ENCODE measurements around the gene PLXNB2. TPM values are rescaled to one million over a fixed set of nuclear protein-coding genes. Genes with fewer than 3 reads are reported as not detected.
A peak's percentile ranks its signal among the peaks of the same experiment; 100 is the strongest.

PLXNB2 gene
- total RNA-seq, 1 donor from 2014 or later, result 362 TPM

DNA sequence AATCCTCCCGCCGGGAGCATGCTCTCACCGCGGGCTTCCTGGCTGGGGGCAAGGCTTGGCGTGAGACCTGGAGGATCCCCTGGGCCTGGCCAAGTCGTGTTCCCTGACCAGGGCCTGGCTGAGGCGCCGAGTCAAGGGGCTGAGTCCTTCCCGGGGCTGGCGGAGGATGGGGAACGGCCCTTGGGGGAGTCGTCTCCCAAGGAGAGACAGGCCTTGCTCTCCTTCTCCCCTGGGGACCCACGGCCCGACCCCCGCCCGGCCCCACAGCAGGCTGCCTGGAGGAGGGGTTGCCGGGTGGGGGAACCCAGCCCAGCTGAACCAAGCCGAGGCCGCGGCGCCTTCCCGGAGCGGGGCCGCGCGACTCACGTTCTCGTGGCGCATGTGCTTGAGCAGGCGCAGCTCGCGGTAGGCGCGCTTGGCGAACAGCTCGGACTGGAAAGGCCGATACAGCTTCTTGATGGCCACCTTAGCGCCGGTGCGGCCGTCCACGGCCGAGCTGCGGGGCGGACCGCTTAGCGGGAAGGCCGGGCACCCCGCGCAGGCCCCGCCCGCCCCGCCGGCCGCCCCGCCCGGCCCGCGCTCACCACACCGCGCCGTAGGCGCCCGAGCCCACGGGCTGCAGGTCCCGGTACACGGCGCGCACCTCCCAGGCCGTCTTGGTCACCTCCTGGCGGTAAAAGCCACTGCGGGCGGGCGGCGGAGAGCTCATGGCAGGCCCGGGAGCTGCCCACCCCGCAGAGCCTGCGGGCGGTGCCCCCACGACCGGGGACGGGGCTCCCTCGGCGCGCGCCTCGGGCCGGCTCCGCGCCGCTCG lies 46.4 kb downstream of the PLXNB2 start:
- H3K4me1 Mint-ChIP-seq (ENCODE audit: unreplicated experiment), result peaks cover 19% of the 10 kb centered on the region
- DNase-seq (ENCODE audit: extremely low spot score, unreplicated experiment), result no peak
- peak overlapping the region; percentile 65 for H3K4me3 Mint-ChIP-seq (ENCODE audit: unreplicated experiment)
- H3K9me3 Mint-ChIP-seq (ENCODE audit: unreplicated experiment), result no peaks in the 10 kb centered on the region
- no peaks in the 10 kb centered on the region for H3K27me3 Mint-ChIP-seq (ENCODE audit: unreplicated experiment)
- peak overlapping the region; percentile 56 for H3K27ac Mint-ChIP-seq (ENCODE audit: unreplicated experiment)
- TF ChIP-seq, protein P1, sequence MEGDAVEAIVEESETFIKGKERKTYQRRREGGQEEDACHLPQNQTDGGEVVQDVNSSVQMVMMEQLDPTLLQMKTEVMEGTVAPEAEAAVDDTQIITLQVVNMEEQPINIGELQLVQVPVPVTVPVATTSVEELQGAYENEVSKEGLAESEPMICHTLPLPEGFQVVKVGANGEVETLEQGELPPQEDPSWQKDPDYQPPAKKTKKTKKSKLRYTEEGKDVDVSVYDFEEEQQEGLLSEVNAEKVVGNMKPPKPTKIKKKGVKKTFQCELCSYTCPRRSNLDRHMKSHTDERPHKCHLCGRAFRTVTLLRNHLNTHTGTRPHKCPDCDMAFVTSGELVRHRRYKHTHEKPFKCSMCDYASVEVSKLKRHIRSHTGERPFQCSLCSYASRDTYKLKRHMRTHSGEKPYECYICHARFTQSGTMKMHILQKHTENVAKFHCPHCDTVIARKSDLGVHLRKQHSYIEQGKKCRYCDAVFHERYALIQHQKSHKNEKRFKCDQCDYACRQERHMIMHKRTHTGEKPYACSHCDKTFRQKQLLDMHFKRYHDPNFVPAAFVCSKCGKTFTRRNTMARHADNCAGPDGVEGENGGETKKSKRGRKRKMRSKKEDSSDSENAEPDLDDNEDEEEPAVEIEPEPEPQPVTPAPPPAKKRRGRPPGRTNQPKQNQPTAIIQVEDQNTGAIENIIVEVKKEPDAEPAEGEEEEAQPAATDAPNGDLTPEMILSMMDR (IDR thresholded peaks at IDR 0.05), result no peak
- H3K36me3 Mint-ChIP-seq (ENCODE audit: unreplicated experiment), result no peaks in the 10 kb centered on the region

DNA sequence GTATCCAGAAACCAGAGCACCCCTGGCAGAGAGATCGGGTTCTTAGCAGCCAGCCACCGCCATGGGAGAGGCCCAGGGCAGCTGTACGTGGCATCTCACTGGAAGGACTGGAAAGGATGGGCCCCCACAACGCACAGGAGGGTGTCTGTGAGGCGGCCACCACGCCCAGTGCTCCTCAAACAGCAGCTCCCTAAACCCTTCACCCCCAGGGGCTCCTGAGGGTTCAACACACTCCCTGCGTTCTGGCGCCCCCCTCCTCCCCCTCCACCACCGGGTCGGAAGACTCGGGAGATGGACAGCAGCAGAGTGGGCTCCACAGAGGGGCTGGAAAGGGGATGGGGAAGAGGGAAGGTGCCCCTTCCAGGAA lies 47.0 kb downstream of the PLXNB2 start:
- Mint-ChIP-seq H3K27me3 (ENCODE audit: unreplicated experiment) (no peaks in the 10 kb centered on the region), H3K4me1 (ENCODE audit: unreplicated experiment) (peaks cover 19% of the 10 kb centered on the region), H3K27ac (ENCODE audit: unreplicated experiment) (peak overlapping the region; percentile 56), H3K9me3 (ENCODE audit: unreplicated experiment) (no peaks in the 10 kb centered on the region), H3K36me3 (ENCODE audit: unreplicated experiment) (no peaks in the 10 kb centered on the region), H3K4me3 (ENCODE audit: unreplicated experiment) (peak overlapping the region; percentile 65)
- DNase-seq (ENCODE audit: extremely low spot score, unreplicated experiment), result no peak
- TF ChIP-seq, protein P1 (IDR thresholded peaks at IDR 0.05), result no peak

DNA sequence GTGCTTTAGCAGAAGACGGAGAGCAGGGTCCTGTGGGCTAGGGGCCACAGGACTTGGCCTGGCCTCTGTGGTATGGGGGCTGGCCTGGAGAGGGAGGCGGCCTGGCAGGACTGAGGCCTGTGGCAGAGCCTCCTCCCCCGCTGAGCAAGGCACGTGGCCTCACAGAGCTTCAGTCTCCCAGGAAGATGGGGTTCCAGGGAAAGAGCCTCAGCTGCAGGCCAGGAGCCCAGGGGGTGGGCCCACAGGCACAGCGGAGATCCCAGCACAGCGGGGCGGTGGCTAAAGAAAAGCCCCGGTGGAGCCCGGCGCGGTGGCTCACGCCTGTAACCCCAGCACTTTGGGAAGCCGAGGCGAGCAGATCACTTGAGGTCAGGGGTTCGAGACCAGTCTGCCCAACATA lies 48.1 kb downstream of the PLXNB2 start:
- no peaks in the 10 kb centered on the region for H3K36me3 Mint-ChIP-seq (ENCODE audit: unreplicated experiment)
- TF ChIP-seq, protein P1 (IDR thresholded peaks at IDR 0.05), result no peak
- peaks cover 19% of the 10 kb centered on the region for H3K4me1 Mint-ChIP-seq (ENCODE audit: unreplicated experiment)
- no peak for DNase-seq (ENCODE audit: extremely low spot score, unreplicated experiment)
- H3K27ac Mint-ChIP-seq (ENCODE audit: unreplicated experiment), result no peak overlapping the region
- no peaks in the 10 kb centered on the region for H3K9me3 Mint-ChIP-seq (ENCODE audit: unreplicated experiment)
- H3K4me3 Mint-ChIP-seq (ENCODE audit: unreplicated experiment), result peak overlapping the region; percentile 14
- no peaks in the 10 kb centered on the region for H3K27me3 Mint-ChIP-seq (ENCODE audit: unreplicated experiment)

GRCh38 chr22:50258361-50259292 lies 48.8 kb downstream of the PLXNB2 start:
- Mint-ChIP-seq H3K4me1 (ENCODE audit: unreplicated experiment) (peaks cover 19% of the 10 kb centered on the region), H3K27me3 (ENCODE audit: unreplicated experiment) (no peaks in the 10 kb centered on the region), H3K4me3 (ENCODE audit: unreplicated experiment) (no peak overlapping the region), H3K27ac (ENCODE audit: unreplicated experiment) (no peak overlapping the region), H3K9me3 (ENCODE audit: unreplicated experiment) (no peaks in the 10 kb centered on the region), H3K36me3 (ENCODE audit: unreplicated experiment) (no peaks in the 10 kb centered on the region)
- TF ChIP-seq, protein P1 (IDR thresholded peaks at IDR 0.05), result no peak
- no peak for DNase-seq (ENCODE audit: extremely low spot score, unreplicated experiment)
